ENCODE measurements around the gene SERP1. TPM values are rescaled to one million over a fixed set of nuclear protein-coding genes. Genes with fewer than 3 reads are reported as not detected.

Gene SERP1
- total RNA-seq, result 112 TPM

GRCh38 chr3:150546226-150547044, at the start of gene SERP1, which contains the start of gene EIF2A:
Gene SERP1 (minus strand): TSS chr3:150546496. CDS start chr3:150546135, 361 bp downstream.
Gene EIF2A (plus strand): TSS chr3:150546787. CDS start chr3:150546803, 16 bp downstream.

Other genes starting within 250 kb of the SERP1 start
- 40.0 TPM for gene TSC22D2, start 138.2 kb downstream of the SERP1 start, total RNA-seq
- gene EIF2A, start 291 bp upstream of the SERP1 start, total RNA-seq, result 195 TPM
- gene SELENOT, start 56.8 kb upstream of the SERP1 start, total RNA-seq, result 121 TPM
- gene ERICH6, start 157.4 kb upstream of the SERP1 start, total RNA-seq, result not detected
- 23.7 TPM for gene SIAH2, start 216.7 kb upstream of the SERP1 start, total RNA-seq

Measured in camera-type eye (tissue), 1 donor.